B cell (primary cell): ENCODE measurements around the gene ZIC5. TPM values are rescaled to one million over a fixed set of nuclear protein-coding genes. Genes with fewer than 3 reads are reported as not detected.
A peak's percentile ranks its signal among the peaks of the same experiment; 100 is the strongest.

ENCODE experiments used
- ATAC-seq: fragments of 200-7000 bp; cut with Tn5 transposase; one replicate; pipeline ENCODE4 v1.10.0; 2021; ENCODE audit warnings: low read depth, mild to moderate bottlenecking, moderate number of reproducible peaks, moderate library complexity
- CTCF ChIA-PET: fragments of 350-600 bp; sonication (Branson Sonifier 250); formaldehyde crosslinking; loops from one replicate; lab custom pipeline; 2021; ENCODE audit warnings: antibody characterized with exemption, inconsistent platforms; lab: Charles Lee
- POLR2A ChIA-PET: fragments of 350-600 bp; sonication (Branson Sonifier 250); formaldehyde crosslinking; loops from one replicate; lab custom pipeline; 2021; ENCODE audit warnings: antibody characterized with exemption; lab: Charles Lee
- DNase-seq: peaks from one replicate; pipeline ENCODE4 v3.0.0; 2013
- H2AFZ ChIP-seq: 2 replicates; pipeline ENCODE4 v1.6.1; 2012; ENCODE audit warnings: mild to moderate bottlenecking, low read depth, low read length; ENCODE audit not compliant: insufficient read depth, poor library complexity, severe bottlenecking
- H3K27ac ChIP-seq, 2 donors: 1 replicate in 1 of 2; 2 replicates in 1 of 2; pipeline ENCODE4 v1.5.1; 2012 to 2013; ENCODE audit warnings: low read length in 2 of 2, mild to moderate bottlenecking in 2 of 2, moderate library complexity in 1 of 2
- H3K27me3 ChIP-seq, 4 experiments: fragments of 200-600 bp in 1 of 4; sonication (generic) in 1 of 4; replicated peaks in 1 of 4; 1 replicate in 2 of 4; 2 replicates in 2 of 4; pipeline versions ENCODE4 v1.6.1 to v1.7.0; 2013 to 2016; ENCODE audit warnings: low read length in 3 of 4, mild to moderate bottlenecking in 2 of 4, mixed read lengths in 1 of 4, moderate library complexity in 1 of 4; ENCODE audit not compliant: insufficient read depth in 4 of 4, control insufficient read depth in 3 of 4; ENCODE audit errors: control extremely low read depth in 1 of 4
- H3K36me3 ChIP-seq, 2 experiments: replicated peaks in 1 of 2; 1 replicate in 1 of 2; 2 replicates in 1 of 2; pipeline versions ENCODE4 v1.6.1 to v1.7.1; 2013; ENCODE audit warnings: low read length in 1 of 2; ENCODE audit not compliant: insufficient read depth in 2 of 2, control insufficient read depth in 1 of 2; ENCODE audit errors: control extremely low read depth in 1 of 2, extremely low read depth in 1 of 2
- H3K4me1 ChIP-seq, 2 donors: fragments of 200-600 bp in 1 of 2; sonication (generic) in 1 of 2; 1 replicate in 1 of 2; 2 replicates in 1 of 2; pipeline versions ENCODE4 v1.5.1 to v1.6.1; 2013 to 2017; ENCODE audit warnings: low read length in 2 of 2; ENCODE audit not compliant: control insufficient read depth in 2 of 2, insufficient read depth in 2 of 2
- H3K4me2 ChIP-seq: replicated peaks from 2 replicates; pipeline ENCODE3; 2012; ENCODE audit warnings: mild to moderate bottlenecking, low read depth, low read length; ENCODE audit not compliant: poor library complexity, severe bottlenecking
- H3K4me3 ChIP-seq, 5 experiments: fragments of 200-600 bp in 1 of 5; sonication (generic) in 1 of 5; 1 replicate in 3 of 5; 2 replicates in 2 of 5; pipeline versions ENCODE4 v1.5.1 to v1.7.0; 2011 to 2016; ENCODE audit warnings: low read length in 4 of 5, mild to moderate bottlenecking in 4 of 5, low read depth in 2 of 5, control low read depth in 1 of 5, moderate library complexity in 1 of 5; ENCODE audit not compliant: insufficient read depth in 1 of 5; ENCODE audit errors: control extremely low read depth in 1 of 5, extremely low read depth in 1 of 5
- H3K79me2 ChIP-seq: fragments of 200-600 bp; sonication (generic); one replicate; pipeline ENCODE4 v1.6.0; 2016; ENCODE audit warnings: low read length; ENCODE audit not compliant: control insufficient read depth, insufficient read depth
- H3K9ac ChIP-seq: fragments of 200-600 bp; sonication (generic); 2 replicates; pipeline ENCODE4 v1.6.1; 2017; ENCODE audit warnings: mild to moderate bottlenecking, low read length, moderate library complexity
- H3K9me3 ChIP-seq, 3 donors: one replicate each; pipeline versions ENCODE4 v1.6.1 to v1.7.1; 2013; ENCODE audit warnings: low read length in 2 of 3; ENCODE audit not compliant: control insufficient read depth in 2 of 3, insufficient read depth in 1 of 3; ENCODE audit errors: control extremely low read depth in 1 of 3
- H4K20me1 ChIP-seq: 2 replicates; pipeline ENCODE4 v1.6.0; 2012; ENCODE audit warnings: mild to moderate bottlenecking, low read length; ENCODE audit not compliant: insufficient read depth, control insufficient read depth, poor library complexity, severe bottlenecking
- H3K27ac Mint-ChIP-seq: one replicate; pipeline ENCODE4 v1.8.0; 2021; ENCODE audit warnings: mixed read lengths
- H3K27me3 Mint-ChIP-seq: one replicate; pipeline ENCODE4 v1.8.0; 2021; ENCODE audit warnings: mixed read lengths
- H3K4me1 Mint-ChIP-seq: one replicate; pipeline ENCODE4 v1.8.0; 2021; ENCODE audit warnings: mixed read lengths
- H3K4me3 Mint-ChIP-seq: one replicate; pipeline ENCODE4 v1.8.0; 2021; ENCODE audit warnings: mixed read lengths
- H3K9me3 Mint-ChIP-seq: one replicate; pipeline ENCODE4 v1.8.0; 2022; ENCODE audit warnings: mixed read lengths; ENCODE audit not compliant: insufficient read depth
- EZH2 ChIP-seq: IDR thresholded peaks from 2 replicates; pipeline ENCODE4 v1.6.1; 2012; ENCODE audit warnings: borderline replicate concordance, low read depth, mild to moderate bottlenecking, moderate library complexity, low read length; ENCODE audit not compliant: insufficient read depth, poor library complexity, severe bottlenecking
- WGBS: methylation state at CpG from one replicate; pipeline ENCODE4 v1.1.5; 2013; ENCODE audit warnings: missing lambda C conversion rate; ENCODE audit not compliant: insufficient coverage; 5-methylcytosine and 5-hydroxymethylcytosine counted together
- intact Hi-C: fragments of 100-400 bp; cut with micrococcal nuclease; formaldehyde crosslinking; loops from one replicate; pipeline ENCODE4 v1.10.0; 2022
- polyA plus RNA-seq: library from polyadenylated mRNA; depleted of rRNA; stranded (reverse); fragments of >200 nt; gene quantifications from 2 replicates; pipeline ENCODE4 v1.2.3, GENCODE V29; 2012
- total RNA-seq, 2 donors: library from RNA; stranded (reverse); fragments of 120-200 nt in 1 of 2; gene quantifications; 1 replicate in 1 of 2; 2 replicates in 1 of 2; pipeline versions ENCODE4 v1.2.3 to v1.2.4, GENCODE V29; 2013 to 2022
- TF ChIP-seq, protein P1 (sequence below): fragments of 200-600 bp; IDR thresholded peaks from one replicate; pipeline ENCODE4 v1.8.0; 2022; ENCODE audit warnings: antibody characterized with exemption, mild to moderate bottlenecking

The ZIC5 gene
- total and polyA plus RNA-seq, 2 donors (not counting 1 experiment from before 2014, with no cell fraction given) = not detected

DNA sequence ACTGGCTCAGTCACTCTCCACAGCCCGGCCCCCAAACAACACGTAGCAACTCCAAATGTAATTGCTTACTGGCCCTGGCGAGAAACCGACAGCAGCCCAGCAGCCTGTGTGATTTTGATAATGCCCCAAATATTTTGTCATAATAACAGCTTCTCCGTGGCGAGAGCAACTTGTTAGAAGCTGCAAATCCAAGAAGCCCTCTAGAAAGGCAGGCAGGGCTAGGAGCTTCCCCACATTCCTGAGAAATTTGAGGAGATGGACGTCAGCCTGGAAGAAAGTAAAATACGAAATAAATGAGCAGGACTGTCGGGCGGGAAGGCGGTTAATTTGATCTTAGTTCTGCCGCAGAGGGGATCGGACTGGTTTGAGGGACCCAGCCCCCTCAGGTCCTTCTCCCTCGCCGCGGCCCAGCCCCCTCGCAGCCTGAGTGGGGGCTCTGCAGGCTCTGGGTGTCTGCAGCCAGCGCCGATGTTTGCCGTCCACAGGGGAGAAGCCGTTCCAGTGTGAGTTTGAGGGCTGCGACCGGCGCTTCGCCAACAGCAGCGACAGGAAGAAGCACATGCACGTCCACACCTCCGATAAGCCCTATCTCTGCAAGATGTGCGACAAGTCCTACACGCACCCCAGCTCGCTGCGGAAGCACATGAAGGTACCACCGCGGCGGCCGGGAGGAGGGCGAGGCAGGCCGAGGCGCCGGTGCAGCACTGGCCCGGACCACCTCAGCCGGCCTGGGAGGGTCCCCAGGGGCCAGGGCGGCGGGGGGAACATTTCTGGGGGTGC is 13.1 kb upstream of the ZIC5 start:
- H3K4me3 Mint-ChIP-seq = no peak overlapping the region
- H3K4me3 ChIP-seq = no peak overlapping the region
- DNase-seq = peak; percentile 43
- no peak overlapping the region for H3K4me2 ChIP-seq
- no peaks in the 10 kb centered on the region for H4K20me1 ChIP-seq
- H3K9ac ChIP-seq = no peak overlapping the region
- peaks cover 7% of the 10 kb centered on the region for H3K9me3 Mint-ChIP-seq
- no peaks in the 10 kb centered on the region for H3K79me2 ChIP-seq
- peaks cover 23 to 52% of the 10 kb centered on the region in 2 donors for H3K4me1 ChIP-seq
- 10% methylated on average over 40 of the region's 44 CpGs for WGBS
- TF ChIP-seq EZH2 = peak; percentile 87
- TF ChIP-seq, protein P1, sequence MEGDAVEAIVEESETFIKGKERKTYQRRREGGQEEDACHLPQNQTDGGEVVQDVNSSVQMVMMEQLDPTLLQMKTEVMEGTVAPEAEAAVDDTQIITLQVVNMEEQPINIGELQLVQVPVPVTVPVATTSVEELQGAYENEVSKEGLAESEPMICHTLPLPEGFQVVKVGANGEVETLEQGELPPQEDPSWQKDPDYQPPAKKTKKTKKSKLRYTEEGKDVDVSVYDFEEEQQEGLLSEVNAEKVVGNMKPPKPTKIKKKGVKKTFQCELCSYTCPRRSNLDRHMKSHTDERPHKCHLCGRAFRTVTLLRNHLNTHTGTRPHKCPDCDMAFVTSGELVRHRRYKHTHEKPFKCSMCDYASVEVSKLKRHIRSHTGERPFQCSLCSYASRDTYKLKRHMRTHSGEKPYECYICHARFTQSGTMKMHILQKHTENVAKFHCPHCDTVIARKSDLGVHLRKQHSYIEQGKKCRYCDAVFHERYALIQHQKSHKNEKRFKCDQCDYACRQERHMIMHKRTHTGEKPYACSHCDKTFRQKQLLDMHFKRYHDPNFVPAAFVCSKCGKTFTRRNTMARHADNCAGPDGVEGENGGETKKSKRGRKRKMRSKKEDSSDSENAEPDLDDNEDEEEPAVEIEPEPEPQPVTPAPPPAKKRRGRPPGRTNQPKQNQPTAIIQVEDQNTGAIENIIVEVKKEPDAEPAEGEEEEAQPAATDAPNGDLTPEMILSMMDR = no peak
- POLR2A ChIA-PET = interaction anchor here (0.6 kb wide), 1 partner anchor 9 kb away, joined by 5 read pairs; no protein-coding TSS in a partner anchor
- H3K4me1 Mint-ChIP-seq = peaks cover 7% of the 10 kb centered on the region
- H3K36me3 ChIP-seq = no peaks in the 10 kb centered on the region
- peaks cover 2 to 82% (median 64%) of the 10 kb centered on the region in 4 experiments for H3K27me3 ChIP-seq
- no peak for ATAC-seq
- H3K27ac Mint-ChIP-seq = peak overlapping the region; percentile 46
- intact Hi-C loops = no loop called here
- H2AFZ ChIP-seq = no peak overlapping the region
- H3K27me3 Mint-ChIP-seq = peaks cover 59% of the 10 kb centered on the region
- H3K27ac ChIP-seq = no peak overlapping the region
- CTCF ChIA-PET = no interaction called here
- H3K9me3 ChIP-seq = peaks cover 1 to 63% (median 37%) of the 10 kb centered on the region in 3 donors
